OCI-LY3 (cell line): ENCODE measurements around the gene FBXO36.

ENCODE experiments used
- CTCF ChIP-seq: fragments of 200-600, 300-600 bp; sonication (generic); IDR thresholded peaks from 2 replicates; pipeline ENCODE4 v1.5.1; 2014; ENCODE audit warnings: antibody characterized with exemption, low read length, low read depth
- EZH2phosphoT487 ChIP-seq: fragments of 200-600 bp; shearing (Covaris generic); IDR thresholded peaks from 2 replicates; pipeline ENCODE4 v1.6.1; 2018; ENCODE audit warnings: antibody characterized with exemption, mixed run types, low read depth

DNA sequence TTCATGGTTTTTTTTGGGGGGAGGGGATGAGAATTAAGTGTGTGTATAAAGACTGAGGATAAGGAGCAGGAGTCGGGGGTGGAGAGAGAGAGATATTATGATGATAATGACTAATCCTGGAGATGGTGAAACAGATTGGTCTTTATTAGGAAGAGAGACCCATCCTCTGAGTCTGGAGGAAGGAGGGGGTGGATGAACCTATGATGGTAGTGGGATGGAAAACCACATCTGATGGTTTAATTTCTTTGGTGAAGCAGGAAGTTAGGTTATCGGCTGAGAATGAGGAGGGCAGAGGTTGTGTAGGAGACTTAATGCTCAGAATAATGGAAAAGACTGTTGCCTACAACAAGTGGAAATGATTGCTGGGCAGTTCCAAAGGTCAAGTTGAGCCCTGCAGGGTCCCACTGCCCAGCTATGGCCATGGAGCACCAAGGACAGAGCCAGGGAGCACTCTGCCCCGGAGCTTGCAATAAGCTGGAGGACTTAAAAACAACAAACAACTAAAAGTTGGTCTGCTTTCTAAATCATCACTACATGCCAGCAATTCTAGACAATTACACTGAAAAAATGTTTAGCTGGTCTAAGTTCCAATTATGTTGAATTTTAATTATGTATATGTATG is 138.5 kb downstream of the FBXO36 start:
- no peak for TF ChIP-seq CTCF
- no peak for TF ChIP-seq EZH2phosphoT487
